GM20431 (cell line): ENCODE results near the gene PSMA8.
"Not testable (repeated sequence)": the region's sequence is repeated elsewhere in the genome, so short reads cannot be mapped to it uniquely, and the experiment has no call there.

Experiments used
- in situ Hi-C: fragments of 300-500 bp; cut with MseI, MboI; formaldehyde crosslinking; loops from one replicate; pipeline ENCODE4 v1.15.0; 2020; ENCODE audit warnings: low sequenced_read_pairs; ENCODE audit not compliant: unreplicated experiment

PSMA8 gene

DNA sequence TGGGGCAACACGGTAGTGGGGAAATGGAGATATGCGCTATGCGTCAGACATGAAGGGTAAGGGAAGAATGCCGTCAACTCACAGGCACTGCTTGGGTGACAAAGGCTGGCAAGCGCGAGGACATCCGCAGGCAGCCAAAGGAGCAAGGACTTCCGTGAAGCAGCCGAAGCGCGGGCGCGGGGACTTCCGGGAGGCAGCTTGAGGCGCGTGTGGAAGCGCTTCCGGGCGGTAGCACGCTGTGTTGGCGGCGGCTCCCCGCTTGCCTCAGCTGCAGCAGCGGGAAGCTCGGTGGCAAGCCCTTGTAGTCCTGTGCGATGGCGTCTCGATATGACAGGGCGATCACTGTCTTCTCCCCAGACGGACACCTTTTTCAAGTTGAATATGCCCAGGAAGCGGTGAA is at the start of gene PSMA8:
PSMA8 (plus strand) TSS at position 218 of the 400 bp plus-strand sequence; CDS start at position 315, 97 bp downstream.
- in situ Hi-C loops: no loop called here

DNA sequence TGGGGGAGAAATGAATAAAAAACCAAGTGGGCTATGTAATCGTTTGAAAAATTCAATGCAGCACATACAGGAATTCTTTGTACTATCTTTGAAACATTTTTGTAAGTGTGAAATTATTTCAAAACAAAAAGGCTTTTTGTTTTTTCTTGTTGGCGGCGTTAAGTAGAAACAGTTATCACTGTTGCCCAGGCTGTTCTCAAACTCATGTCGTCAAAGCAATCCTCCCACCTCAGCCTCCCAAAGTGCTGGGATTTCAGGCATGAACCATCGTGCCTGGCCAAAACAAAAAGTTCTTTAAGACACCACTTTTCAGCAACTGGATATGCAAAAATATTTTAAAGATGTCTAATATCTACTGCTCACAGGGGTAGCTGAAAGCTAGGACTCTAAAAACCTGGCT is 48.6 kb upstream of the PSMA8 start:
- in situ Hi-C loops: no loop called here

DNA sequence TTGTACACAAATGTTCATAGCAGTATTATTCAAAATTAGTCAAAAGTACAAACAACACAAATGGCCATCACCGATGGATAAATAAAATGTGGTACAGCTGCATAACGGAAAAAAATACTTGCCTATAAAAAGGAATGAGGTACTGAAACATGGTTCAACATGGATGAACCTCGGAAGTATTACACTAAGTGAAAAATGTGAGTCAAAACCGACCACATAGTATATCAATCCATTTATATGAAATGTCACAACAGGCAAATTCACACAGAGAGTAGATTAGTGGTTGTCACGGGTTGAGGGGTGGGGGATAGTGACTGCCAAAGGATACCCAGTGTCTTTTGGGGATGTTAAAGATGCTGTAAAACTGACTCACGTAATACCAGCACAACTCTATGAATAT is 46.7 kb upstream of the PSMA8 start:
- in situ Hi-C loops: no loop called here

DNA sequence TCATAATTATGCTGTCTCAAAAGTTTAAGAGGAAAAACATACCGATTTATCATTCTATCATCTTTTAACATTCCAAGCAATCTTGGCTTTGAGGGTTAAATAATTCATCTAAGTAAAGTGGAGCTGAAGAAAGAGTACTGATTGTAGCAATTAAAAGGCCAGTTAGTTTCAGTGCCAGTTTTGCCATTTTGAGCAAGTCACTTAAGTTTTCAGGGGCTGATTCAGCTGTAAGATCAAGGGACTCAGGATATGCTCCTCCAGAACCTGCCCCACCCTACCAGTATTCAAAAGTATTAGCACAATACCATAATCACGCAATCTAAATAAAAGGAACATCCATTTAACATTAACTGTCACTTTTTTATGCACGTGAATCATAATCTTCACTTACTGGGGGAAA is 45.2 kb upstream of the PSMA8 start:
- in situ Hi-C loops: no loop called here

DNA sequence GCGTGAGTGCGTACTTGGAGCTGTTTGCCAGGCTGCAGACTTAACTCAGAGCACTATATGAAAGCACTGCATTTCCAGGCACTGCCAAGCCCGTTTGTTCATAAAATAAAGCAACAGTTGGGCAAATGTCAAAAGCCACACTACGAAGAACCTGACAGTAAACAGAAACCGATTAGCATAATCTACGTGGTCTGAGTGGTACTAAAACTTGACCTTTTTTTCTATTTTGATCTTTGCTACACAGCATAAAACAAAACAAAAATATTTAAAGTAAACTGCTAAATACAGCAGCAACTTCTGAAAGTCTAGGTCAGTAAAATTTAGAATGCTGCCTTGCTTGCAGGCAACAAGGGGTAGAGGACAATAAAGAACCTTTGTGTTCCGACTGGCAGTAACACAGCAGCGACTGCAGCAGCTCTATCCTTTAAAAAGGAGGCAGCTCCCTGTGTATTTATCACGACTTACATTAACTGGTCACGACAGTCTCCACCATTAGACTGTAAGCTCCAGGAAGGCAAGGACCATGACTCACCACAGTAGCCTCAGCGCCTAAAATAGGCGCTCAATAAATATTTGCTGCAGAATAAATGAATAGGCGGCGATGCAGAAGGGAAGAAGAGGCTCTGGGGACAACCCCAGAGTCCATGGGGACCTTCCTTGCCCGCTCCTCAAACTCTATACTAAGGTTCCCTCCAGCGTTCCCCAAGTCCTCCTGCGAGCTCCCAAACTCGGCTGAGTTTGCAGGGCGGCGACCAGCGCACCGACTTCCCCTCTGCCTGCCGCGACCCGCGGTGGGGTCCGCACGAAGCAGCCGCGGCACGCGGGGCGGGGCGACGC is 44.2 kb upstream of the PSMA8 start:
- in situ Hi-C loops: no loop called here

- in situ Hi-C loops: no loop called here
These were observed 43.3 kb upstream of the PSMA8 start, which contains the start of gene SS18 for GRCh38 chr18:26090130-26091046. SS18 (minus strand) TSS chr18:26090613; CDS start chr18:26090569, 44 bp downstream.

- in situ Hi-C loops: no loop called here
These were observed 42.5 kb upstream of the PSMA8 start for GRCh38 chr18:26091047-26091630.

GRCh38 chr18:26096852-26097251 is 36.8 kb upstream of the PSMA8 start:
- in situ Hi-C loops: no loop called here

DNA sequence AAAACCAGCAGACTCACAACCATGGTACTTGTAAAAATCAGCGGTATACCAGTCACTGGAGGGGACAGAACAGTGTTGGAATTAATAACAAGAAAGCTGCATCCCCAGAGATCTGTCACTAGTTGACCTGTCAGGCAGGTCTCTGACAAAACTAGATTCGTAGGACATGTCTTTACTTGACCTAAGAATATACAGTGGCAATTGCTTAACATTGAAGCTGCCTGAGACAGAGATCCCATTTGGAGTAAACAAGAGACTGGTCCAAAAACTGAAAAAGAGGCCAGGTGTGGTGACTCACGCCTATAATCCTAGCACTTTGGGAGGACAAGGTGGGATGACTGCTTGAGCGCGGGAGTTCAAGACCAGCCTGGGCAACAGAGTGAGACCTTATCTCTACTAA is 36.1 kb upstream of the PSMA8 start:
- in situ Hi-C loops: no loop called here

DNA sequence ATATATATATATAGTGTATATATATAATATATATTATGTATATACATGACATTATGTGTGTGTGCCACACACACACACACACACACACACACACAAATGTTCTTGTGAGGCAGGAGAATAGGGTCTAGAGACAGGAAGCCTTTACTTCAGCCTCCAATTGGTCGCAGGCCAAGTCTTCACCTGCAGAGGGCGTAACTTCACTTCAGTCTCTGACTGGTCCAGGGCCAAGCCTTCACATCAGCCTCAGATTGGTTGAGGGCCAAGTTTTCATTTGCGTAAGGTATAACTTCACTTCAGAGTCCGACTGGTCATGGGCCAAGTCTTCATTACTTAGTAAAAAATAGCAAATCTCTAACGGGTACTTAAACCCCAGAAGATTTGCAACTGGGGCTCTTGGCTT is 30.1 kb upstream of the PSMA8 start:
- in situ Hi-C loops: no loop called here

DNA sequence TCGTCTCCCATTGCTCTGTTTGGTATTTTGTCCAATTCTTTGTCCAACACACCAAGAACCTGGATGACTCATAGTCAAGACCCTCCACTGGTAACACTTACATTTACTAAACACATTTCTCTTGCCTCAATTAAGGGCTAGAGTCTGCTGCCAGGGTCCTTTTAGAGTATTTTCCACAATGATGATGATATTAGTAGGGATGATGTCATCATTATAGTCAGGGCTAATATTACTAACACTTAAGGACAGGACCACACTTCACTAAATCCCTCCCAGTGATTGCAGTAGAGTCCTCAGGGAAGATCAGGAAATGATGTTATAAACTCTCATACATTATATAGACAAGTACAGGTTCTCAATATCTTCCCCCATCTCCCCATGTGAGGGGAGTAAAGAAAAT is 29.6 kb upstream of the PSMA8 start:
- in situ Hi-C loops: no loop called here

GRCh38 chr18:26119246-26119645 is 14.4 kb upstream of the PSMA8 start:
- in situ Hi-C loops: no loop called here

DNA sequence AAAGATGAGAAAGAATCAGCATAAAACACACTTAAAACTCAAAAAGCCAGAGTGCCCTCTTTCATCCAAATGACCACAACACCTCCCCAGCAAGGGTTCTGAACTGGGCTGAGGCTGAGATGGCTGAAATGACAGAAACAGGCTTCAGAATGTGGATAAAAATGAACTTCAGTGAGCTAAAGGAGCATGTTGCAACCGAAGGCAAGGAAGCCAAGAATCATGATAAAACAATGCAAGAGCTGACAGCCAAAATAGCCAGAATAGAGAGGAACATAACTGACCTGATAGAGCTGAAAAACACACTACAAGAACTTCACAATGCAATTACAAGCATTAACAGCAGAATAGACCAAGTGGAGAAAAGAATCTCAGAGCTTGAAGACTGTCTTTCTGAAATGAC is 12.2 kb upstream of the PSMA8 start:
- in situ Hi-C loops: no loop called here

GRCh38 chr18:26121994-26122393 is 11.7 kb upstream of the PSMA8 start:
- in situ Hi-C loops: not testable (repeated sequence)

- in situ Hi-C loops: no loop called here
These were observed 5.9 kb upstream of the PSMA8 start for GRCh38 chr18:26127786-26128185.

- in situ Hi-C loops: not testable (repeated sequence)
These were observed 5.5 kb upstream of the PSMA8 start for GRCh38 chr18:26128192-26128591.

- in situ Hi-C loops: no loop called here
These were observed 438 bp downstream of the PSMA8 start for GRCh38 chr18:26134107-26134506.

DNA sequence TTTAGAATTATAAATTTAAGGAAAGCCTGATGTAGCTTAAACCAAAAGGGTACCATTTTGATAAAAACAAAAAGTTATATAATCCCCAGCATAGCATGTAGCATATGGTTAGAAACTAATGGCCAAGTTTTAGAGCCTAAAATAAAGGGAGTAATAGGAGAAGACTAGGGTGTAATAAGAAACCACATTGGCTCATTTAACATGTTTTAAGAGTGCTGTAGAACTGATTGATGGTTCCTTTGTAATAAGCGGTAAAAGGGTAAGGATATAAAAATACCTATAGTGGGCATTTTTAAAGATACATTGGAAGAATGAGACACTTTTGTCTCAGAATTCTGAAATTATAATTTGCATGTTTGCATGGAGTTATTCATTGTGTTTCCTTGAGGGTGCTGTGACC is 1.9 kb downstream of the PSMA8 start:
- in situ Hi-C loops: no loop called here

- in situ Hi-C loops: no loop called here
These were observed 23.7 kb downstream of the PSMA8 start for GRCh38 chr18:26157326-26157725.

DNA sequence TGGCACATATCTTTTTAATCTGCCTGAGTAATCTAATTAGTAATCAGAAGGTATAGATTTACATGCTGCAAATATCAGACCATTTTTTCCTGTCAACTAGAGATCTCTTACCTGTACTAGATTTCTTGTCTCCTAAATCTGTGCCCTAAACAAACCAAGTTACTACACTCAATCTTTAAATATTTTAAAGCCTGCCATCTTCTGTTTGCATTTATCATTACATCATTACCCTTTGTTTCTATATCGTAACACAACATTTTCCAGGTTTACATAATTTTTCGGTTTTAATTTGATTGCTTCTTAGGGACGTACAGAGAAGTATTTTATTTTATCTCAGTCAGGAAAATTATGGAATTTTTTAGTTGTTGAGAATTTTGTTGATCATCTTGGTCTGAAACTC is 25.7 kb downstream of the PSMA8 start:
- in situ Hi-C loops: no loop called here

- in situ Hi-C loops: no loop called here
These were observed 30.9 kb downstream of the PSMA8 start for GRCh38 chr18:26164571-26164970.
